Measurements from ENCODE around the gene MAP3K15. TPM values are rescaled to one million over a fixed set of nuclear protein-coding genes. Genes with fewer than 3 reads are reported as not detected.

The MAP3K15 gene
- total RNA-seq, 1 donor from 2014 or later, result 0.22 TPM

DNA sequence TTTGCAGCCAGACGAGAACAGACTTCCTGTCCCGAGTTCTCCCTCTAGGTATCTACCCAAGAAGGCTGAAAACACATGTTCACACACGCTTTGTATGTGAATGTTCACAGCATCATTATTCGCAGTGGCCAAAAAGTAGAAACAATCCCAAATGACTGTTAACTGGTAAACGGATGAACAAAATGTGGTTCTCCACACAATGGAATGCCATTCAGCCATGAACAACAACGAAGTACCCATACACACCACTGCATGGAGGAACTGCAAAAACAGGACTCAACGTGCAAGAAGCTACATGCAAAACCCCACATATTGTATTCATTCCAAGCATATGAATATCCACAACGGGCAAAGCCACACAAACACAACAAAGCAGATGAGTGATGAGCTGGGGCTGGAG is 126.6 kb downstream of the MAP3K15 start:
- Mint-ChIP-seq H3K4me1 (ENCODE audit: low read depth) (no peaks in the 10 kb centered on the region), H3K4me3 (ENCODE audit: unreplicated experiment) (no peak overlapping the region), H3K36me3 (ENCODE audit: low read depth) (no peaks in the 10 kb centered on the region), H3K27me3 (ENCODE audit: low read depth) (no peaks in the 10 kb centered on the region), H3K9me3 (ENCODE audit: low read depth) (peaks cover 11% of the 10 kb centered on the region), H3K27ac (ENCODE audit: unreplicated experiment) (no peak overlapping the region)
- no peak for DNase-seq (ENCODE audit: low spot score)
- TF ChIP-seq, protein P1, sequence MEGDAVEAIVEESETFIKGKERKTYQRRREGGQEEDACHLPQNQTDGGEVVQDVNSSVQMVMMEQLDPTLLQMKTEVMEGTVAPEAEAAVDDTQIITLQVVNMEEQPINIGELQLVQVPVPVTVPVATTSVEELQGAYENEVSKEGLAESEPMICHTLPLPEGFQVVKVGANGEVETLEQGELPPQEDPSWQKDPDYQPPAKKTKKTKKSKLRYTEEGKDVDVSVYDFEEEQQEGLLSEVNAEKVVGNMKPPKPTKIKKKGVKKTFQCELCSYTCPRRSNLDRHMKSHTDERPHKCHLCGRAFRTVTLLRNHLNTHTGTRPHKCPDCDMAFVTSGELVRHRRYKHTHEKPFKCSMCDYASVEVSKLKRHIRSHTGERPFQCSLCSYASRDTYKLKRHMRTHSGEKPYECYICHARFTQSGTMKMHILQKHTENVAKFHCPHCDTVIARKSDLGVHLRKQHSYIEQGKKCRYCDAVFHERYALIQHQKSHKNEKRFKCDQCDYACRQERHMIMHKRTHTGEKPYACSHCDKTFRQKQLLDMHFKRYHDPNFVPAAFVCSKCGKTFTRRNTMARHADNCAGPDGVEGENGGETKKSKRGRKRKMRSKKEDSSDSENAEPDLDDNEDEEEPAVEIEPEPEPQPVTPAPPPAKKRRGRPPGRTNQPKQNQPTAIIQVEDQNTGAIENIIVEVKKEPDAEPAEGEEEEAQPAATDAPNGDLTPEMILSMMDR (IDR thresholded peaks at IDR 0.05), result no peak

DNA sequence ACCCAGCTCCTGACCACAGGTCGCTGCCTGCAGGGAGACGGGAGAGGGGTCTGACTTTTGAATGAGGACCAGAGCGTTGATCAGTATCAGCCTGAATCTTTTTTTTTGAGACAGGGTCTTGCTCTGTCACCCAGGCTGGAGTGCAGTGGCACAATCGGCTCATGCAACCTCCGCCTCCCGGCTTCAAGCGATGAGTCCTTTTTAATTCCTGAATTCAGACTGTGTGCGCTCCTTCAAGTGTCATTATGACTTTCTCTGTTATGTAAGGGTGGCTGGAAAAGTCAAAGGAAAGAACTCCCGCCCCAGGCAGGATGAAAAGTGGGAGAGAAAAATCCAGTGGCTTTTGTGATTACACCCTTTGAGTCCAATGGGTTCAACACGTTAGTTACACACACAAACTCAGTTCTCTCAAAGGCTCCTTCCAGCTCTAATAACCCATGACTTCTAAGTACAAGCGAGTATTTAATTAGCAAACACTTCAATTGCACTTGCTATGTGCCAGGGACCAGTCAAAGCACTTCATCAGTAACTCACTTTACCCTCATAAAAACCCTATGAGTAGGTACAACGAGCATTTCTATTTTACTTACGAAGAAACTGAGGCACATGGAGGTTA is 127.1 kb downstream of the MAP3K15 start:
- Mint-ChIP-seq H3K4me3 (ENCODE audit: unreplicated experiment) (no peak overlapping the region), H3K9me3 (ENCODE audit: low read depth) (peaks cover 11% of the 10 kb centered on the region), H3K36me3 (ENCODE audit: low read depth) (no peaks in the 10 kb centered on the region), H3K4me1 (ENCODE audit: low read depth) (no peaks in the 10 kb centered on the region), H3K27ac (ENCODE audit: unreplicated experiment) (no peak overlapping the region), H3K27me3 (ENCODE audit: low read depth) (no peaks in the 10 kb centered on the region)
- TF ChIP-seq, protein P1 (IDR thresholded peaks at IDR 0.05), result no peak
- DNase-seq (ENCODE audit: low spot score), result no peak

DNA sequence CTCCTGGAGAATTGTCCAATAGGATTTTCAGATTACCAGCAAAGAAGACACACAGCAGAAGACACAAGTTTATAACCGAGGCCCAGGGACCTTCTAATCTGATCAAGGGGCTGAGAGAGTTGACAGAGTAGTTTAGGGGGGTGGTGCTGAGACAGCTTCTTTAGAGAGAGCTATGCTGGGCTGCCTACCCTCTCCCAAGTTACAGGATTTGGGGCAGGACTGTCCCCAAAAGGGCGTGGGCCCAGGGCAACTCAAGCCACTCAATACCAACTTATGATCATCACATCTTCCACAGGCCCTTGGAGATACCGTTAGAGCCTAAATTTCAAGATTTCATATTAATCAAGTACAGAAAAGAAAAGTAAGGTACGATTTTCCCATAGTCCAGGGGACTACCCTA is 128.6 kb downstream of the MAP3K15 start:
- H3K27ac Mint-ChIP-seq (ENCODE audit: unreplicated experiment), result no peak overlapping the region
- no peaks in the 10 kb centered on the region for H3K27me3 Mint-ChIP-seq (ENCODE audit: low read depth)
- H3K36me3 Mint-ChIP-seq (ENCODE audit: low read depth), result no peaks in the 10 kb centered on the region
- peaks cover 7% of the 10 kb centered on the region for H3K9me3 Mint-ChIP-seq (ENCODE audit: low read depth)
- no peaks in the 10 kb centered on the region for H3K4me1 Mint-ChIP-seq (ENCODE audit: low read depth)
- no peak overlapping the region for H3K4me3 Mint-ChIP-seq (ENCODE audit: unreplicated experiment)
- no peak for DNase-seq (ENCODE audit: low spot score)
- TF ChIP-seq, protein P1 (IDR thresholded peaks at IDR 0.05), result no peak

DNA sequence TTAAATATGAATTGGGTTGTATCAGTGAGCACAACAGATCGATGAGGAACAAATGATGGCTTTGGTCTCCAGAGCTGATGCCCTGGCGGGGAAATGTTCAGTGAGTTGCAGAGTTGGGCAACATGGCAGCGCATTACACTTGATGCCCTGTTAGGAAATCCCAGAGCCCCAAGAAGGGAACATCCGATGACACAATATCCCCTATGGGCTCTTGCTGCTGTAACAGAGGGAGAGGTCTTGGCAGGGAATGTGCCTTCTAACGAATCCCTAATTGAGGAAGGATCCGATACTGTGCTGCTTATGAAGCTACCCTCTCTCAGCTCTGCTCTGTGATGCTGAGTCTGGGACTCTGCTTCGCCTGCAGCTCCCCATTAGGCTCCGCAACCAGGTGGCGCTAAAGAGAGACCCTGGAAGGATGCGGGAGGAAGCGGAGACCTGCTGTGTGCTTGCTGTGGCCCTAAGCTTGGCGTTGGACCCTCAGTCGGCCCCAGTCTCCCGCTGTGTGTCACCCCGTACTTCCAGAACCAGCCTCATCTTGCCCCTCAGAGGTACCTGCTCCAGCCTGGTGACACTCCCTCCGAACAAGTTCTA is 132.7 kb downstream of the MAP3K15 start:
- no peak overlapping the region for H3K4me3 Mint-ChIP-seq (ENCODE audit: unreplicated experiment)
- H3K27me3 Mint-ChIP-seq (ENCODE audit: low read depth), result no peaks in the 10 kb centered on the region
- DNase-seq (ENCODE audit: low spot score), result no peak
- TF ChIP-seq, protein P1 (IDR thresholded peaks at IDR 0.05), result peak; percentile 75
- no peak overlapping the region for H3K27ac Mint-ChIP-seq (ENCODE audit: unreplicated experiment)
- H3K9me3 Mint-ChIP-seq (ENCODE audit: low read depth), result peaks cover 14% of the 10 kb centered on the region
- no peaks in the 10 kb centered on the region for H3K4me1 Mint-ChIP-seq (ENCODE audit: low read depth)
- H3K36me3 Mint-ChIP-seq (ENCODE audit: low read depth), result no peaks in the 10 kb centered on the region

DNA sequence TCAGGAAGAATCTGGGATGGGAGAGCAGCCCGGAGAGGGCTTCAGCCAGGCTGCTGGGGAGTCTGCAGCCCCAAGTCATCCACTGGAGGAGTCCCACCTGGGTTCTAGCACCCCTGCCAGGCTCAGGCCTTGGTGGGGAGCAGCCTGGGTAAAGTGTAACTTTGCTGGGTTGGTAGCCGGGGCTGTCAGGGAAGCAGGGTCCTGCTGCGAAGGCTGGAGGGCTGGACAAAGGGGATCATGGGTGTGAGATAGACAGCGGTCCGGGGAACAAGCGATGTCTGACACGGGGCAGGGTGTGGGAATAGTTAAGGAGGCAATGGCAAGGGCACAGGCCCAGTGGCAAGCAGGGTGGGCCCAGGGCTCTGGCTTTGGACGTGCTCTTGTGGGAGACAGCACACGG is 134.0 kb downstream of the MAP3K15 start:
- no peaks in the 10 kb centered on the region for H3K36me3 Mint-ChIP-seq (ENCODE audit: low read depth)
- TF ChIP-seq, protein P1 (IDR thresholded peaks at IDR 0.05), result no peak
- H3K27me3 Mint-ChIP-seq (ENCODE audit: low read depth), result no peaks in the 10 kb centered on the region
- peaks cover 14% of the 10 kb centered on the region for H3K9me3 Mint-ChIP-seq (ENCODE audit: low read depth)
- DNase-seq (ENCODE audit: low spot score), result no peak
- no peaks in the 10 kb centered on the region for H3K4me1 Mint-ChIP-seq (ENCODE audit: low read depth)
- H3K27ac Mint-ChIP-seq (ENCODE audit: unreplicated experiment), result no peak overlapping the region
- H3K4me3 Mint-ChIP-seq (ENCODE audit: unreplicated experiment), result no peak overlapping the region

Measured in chondrocyte (in vitro differentiated cells).